ENCODE results near the gene NOS2. TPM values are rescaled to one million over a fixed set of nuclear protein-coding genes. Genes with fewer than 3 reads are reported as not detected.
"Not testable (repeated sequence)": the region's sequence is repeated elsewhere in the genome, so short reads cannot be mapped to it uniquely, and the experiment has no call there.

Gene NOS2
- total RNA-seq, 1 experiment from 2014 or later: 0.67 TPM

DNA sequence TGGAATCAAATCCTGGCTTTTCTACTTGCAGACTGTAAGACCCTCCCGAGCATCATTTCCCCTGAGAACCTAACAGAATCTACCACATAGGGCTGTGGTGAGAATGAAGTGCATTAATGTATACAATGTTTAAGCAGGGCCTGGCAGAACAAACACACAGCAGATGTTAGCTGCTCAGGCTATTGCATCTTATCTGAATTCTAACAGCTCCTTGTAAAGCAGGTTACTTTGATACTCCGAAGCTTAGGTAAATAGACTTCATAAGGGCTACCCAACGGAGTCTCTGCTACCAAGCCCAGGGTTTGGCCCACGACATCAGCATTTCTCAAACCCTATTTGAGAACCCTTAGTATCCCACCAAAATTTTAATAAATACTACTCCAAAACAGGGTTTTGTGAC lies 24.4 kb upstream of the NOS2 start:
- no peaks in the 10 kb centered on the region for H3K27me3 ChIP-seq (replicated peaks; ENCODE audit: insufficient read depth, low read depth, low read length, poor library complexity)

DNA sequence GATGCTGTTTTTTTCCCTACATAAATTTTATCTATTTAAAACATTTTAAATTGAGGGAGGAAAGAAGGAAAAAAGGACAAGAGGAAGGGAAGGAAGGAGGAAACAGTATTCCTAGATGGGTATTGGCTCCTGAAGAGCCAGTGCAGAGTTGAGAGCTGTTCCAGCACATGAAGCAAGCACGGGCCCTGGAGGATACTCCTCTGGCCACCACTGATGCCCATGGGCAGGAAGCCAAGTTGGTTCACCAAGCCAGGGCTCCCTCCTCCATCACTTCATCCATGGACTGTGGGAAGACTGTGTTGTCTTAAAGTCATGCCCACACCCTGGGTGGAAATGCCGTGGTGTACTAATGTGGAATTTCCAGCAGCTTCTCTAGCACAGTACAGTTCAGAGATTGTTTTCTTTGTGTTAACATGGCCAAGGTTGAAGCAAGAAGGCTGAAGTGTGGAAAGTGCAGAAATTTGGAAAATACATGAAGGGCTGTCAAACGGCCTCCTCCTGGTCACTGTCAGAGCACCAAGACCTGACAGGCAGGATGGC lies 23.9 kb upstream of the NOS2 start:
- Histone ChIP-seq H3K4me1 (ENCODE audit: insufficient read depth, low read length, poor library complexity, severe bottlenecking) (no peaks in the 10 kb centered on the region), H3K27me3 (replicated peaks; ENCODE audit: insufficient read depth, low read depth, low read length, poor library complexity) (no peaks in the 10 kb centered on the region), H3K9me3 (ENCODE audit: low read depth, low read length, poor library complexity, severe bottlenecking) (no peaks in the 10 kb centered on the region), H3K27ac (ENCODE audit: low read depth, low read length, poor library complexity, severe bottlenecking) (no peak overlapping the region), H3K36me3 (ENCODE audit: insufficient read depth, low read length, poor library complexity, severe bottlenecking) (no peaks in the 10 kb centered on the region), H3K4me3 (ENCODE audit: low read depth, low read length, poor library complexity, severe bottlenecking) (no peak overlapping the region)
- POLR2A ChIA-PET (ENCODE audit: low non-redundant PET): no interaction called here
- TF ChIP-seq, protein P1, sequence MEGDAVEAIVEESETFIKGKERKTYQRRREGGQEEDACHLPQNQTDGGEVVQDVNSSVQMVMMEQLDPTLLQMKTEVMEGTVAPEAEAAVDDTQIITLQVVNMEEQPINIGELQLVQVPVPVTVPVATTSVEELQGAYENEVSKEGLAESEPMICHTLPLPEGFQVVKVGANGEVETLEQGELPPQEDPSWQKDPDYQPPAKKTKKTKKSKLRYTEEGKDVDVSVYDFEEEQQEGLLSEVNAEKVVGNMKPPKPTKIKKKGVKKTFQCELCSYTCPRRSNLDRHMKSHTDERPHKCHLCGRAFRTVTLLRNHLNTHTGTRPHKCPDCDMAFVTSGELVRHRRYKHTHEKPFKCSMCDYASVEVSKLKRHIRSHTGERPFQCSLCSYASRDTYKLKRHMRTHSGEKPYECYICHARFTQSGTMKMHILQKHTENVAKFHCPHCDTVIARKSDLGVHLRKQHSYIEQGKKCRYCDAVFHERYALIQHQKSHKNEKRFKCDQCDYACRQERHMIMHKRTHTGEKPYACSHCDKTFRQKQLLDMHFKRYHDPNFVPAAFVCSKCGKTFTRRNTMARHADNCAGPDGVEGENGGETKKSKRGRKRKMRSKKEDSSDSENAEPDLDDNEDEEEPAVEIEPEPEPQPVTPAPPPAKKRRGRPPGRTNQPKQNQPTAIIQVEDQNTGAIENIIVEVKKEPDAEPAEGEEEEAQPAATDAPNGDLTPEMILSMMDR (conservative IDR thresholded peaks at IDR 0.05; ENCODE audit: low read depth, low read length): no peak
- TF ChIP-seq EZH2 (IDR thresholded peaks at IDR 0.05; ENCODE audit: borderline replicate concordance, low read depth, low read length, poor library complexity, severe bottlenecking): no peak
- intact Hi-C loops (cut with micrococcal nuclease; ENCODE audit: unreplicated experiment): no loop called here
- CTCF ChIA-PET: no interaction called here
- no peak for DNase-seq (ENCODE audit: low spot score)
- BruUV-seq (replicated peaks): no TSS peak

More for the DNA sequence above, 24.4 kb upstream of the NOS2 start:
- ChIA-PET POLR2A (ENCODE audit: low non-redundant PET) (no interaction called here), CTCF (no interaction called here)
- no peak for TF ChIP-seq EZH2 (IDR thresholded peaks at IDR 0.05; ENCODE audit: borderline replicate concordance, low read depth, low read length, poor library complexity, severe bottlenecking)
- TF ChIP-seq, protein P1 (conservative IDR thresholded peaks at IDR 0.05; ENCODE audit: low read depth, low read length): no peak
- DNase-seq (ENCODE audit: low spot score): no peak
- H3K9me3 ChIP-seq (ENCODE audit: low read depth, low read length, poor library complexity, severe bottlenecking): no peaks in the 10 kb centered on the region
- H3K27ac ChIP-seq (ENCODE audit: low read depth, low read length, poor library complexity, severe bottlenecking): no peak overlapping the region
- BruUV-seq (replicated peaks): no TSS peak
- H3K36me3 ChIP-seq (ENCODE audit: insufficient read depth, low read length, poor library complexity, severe bottlenecking): no peaks in the 10 kb centered on the region
- no peaks in the 10 kb centered on the region for H3K4me1 ChIP-seq (ENCODE audit: insufficient read depth, low read length, poor library complexity, severe bottlenecking)
- intact Hi-C loops (cut with micrococcal nuclease; ENCODE audit: unreplicated experiment): no loop called here
- H3K4me3 ChIP-seq (ENCODE audit: low read depth, low read length, poor library complexity, severe bottlenecking): no peak overlapping the region

DNA sequence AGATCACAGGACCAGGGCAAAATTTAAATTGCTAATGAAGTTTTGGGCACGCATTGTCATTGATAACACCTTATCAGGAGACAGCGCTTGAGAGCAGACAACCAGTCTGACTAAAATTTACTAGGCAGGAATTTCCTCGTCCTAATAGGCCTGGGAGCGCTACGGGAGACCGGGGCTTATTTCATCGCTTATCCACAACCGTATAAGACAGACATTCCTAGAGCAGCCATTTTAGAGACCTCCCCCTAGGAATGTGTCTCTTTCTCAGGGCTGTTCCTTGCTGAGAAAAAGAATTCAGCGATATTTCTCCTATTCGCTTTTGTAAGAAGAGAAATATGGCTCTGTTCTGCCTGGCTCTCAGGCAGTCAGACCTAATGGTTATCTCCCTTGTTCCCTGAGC lies 21.8 kb upstream of the NOS2 start:
- H3K36me3 ChIP-seq (ENCODE audit: insufficient read depth, low read length, poor library complexity, severe bottlenecking); DNase-seq (ENCODE audit: low spot score); BruUV-seq (replicated peaks); H3K27me3 ChIP-seq (replicated peaks; ENCODE audit: insufficient read depth, low read depth, low read length, poor library complexity); H3K4me3 ChIP-seq (ENCODE audit: low read depth, low read length, poor library complexity, severe bottlenecking); CTCF ChIA-PET; POLR2A ChIA-PET (ENCODE audit: low non-redundant PET); intact Hi-C loops (cut with micrococcal nuclease; ENCODE audit: unreplicated experiment); H3K9me3 ChIP-seq (ENCODE audit: low read depth, low read length, poor library complexity, severe bottlenecking); H3K4me1 ChIP-seq (ENCODE audit: insufficient read depth, low read length, poor library complexity, severe bottlenecking); H3K27ac ChIP-seq (ENCODE audit: low read depth, low read length, poor library complexity, severe bottlenecking): not testable (repeated sequence)

DNA sequence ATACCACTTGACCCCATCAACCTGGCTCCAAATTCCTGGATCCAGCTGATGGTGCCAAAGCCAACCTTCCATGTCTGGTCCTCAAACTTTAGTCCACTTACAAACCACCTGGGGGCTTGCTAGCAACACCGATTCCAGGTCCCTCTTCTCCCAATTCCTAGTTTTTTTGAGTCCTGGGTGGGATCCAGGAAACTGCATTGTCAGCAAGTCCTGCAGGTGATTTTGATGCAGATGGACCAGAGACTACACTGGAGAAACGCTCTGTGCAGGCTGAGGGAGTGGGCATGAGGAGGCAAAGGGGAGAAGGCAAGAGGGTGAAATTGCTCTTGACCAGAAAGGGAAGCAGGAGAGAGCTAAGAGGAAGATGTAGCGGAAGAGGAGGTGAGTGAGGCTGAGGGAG lies 21.0 kb upstream of the NOS2 start:
- no TSS peak for BruUV-seq (replicated peaks)
- H3K4me1 ChIP-seq (ENCODE audit: insufficient read depth, low read length, poor library complexity, severe bottlenecking): no peaks in the 10 kb centered on the region
- no peak for DNase-seq (ENCODE audit: low spot score)
- TF ChIP-seq, protein P1 (conservative IDR thresholded peaks at IDR 0.05; ENCODE audit: low read depth, low read length): no peak
- no peak for TF ChIP-seq EZH2 (IDR thresholded peaks at IDR 0.05; ENCODE audit: borderline replicate concordance, low read depth, low read length, poor library complexity, severe bottlenecking)
- no peak overlapping the region for H3K4me3 ChIP-seq (ENCODE audit: low read depth, low read length, poor library complexity, severe bottlenecking)
- ChIA-PET POLR2A (ENCODE audit: low non-redundant PET) (no interaction called here), CTCF (no interaction called here)
- H3K36me3 ChIP-seq (ENCODE audit: insufficient read depth, low read length, poor library complexity, severe bottlenecking): no peaks in the 10 kb centered on the region
- H3K27me3 ChIP-seq (replicated peaks; ENCODE audit: insufficient read depth, low read depth, low read length, poor library complexity): no peaks in the 10 kb centered on the region
- intact Hi-C loops (cut with micrococcal nuclease; ENCODE audit: unreplicated experiment): no loop called here
- H3K9me3 ChIP-seq (ENCODE audit: low read depth, low read length, poor library complexity, severe bottlenecking): no peaks in the 10 kb centered on the region
- H3K27ac ChIP-seq (ENCODE audit: low read depth, low read length, poor library complexity, severe bottlenecking): no peak overlapping the region

Data from A673 (cell line).